Activated CD4-positive, alpha-beta T cell treated with anti-CD3 and anti-CD28 coated beads for 1 hour (primary cell): ENCODE measurements around the gene HNRNPU.

Experiments used
- DNase-seq: peaks from one replicate; pipeline ENCODE4 v3.0.0-alpha.2; 2020

HNRNPU gene

DNA sequence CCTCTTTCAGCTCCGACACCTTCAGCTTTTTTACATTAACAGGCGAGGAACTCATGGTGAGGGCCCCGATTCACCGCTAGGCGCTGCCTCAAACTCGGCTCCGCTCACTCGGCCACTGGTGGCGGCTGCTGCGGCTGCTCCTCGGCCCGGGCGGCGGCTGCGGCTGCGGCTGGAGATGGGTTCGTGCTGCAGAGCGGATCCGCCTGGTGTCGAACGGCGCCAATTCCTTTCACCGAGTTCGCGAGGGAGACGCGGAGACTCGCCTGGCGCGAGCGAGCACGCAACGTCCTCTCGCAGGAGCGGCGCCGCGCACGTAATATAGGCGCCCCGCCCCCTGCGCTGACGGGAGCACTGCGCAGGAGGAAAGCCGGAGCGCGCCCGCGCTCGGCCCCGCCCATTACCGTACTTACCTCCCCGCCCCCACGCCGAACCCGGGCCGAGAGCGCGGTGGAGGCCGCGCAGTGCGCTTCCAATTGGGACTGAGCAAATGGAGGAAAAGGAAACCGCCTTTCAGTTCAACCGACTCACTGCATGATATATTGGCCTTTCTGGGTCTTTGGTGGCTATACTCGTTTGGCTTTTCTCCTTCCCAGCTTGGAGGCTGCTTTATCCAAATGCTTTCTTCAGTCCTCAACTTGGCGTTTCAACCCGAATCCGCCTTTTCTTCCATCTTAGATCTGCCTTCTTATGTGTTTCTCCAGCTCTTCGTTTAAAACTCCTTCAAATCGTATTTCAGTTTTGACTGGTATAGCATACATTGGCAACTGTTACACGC lies at the start of gene HNRNPU:
TSS of gene HNRNPU (minus strand) at position 291 of the 775 bp plus-strand sequence. CDS start at position 55, 236 bp downstream.
- DNase-seq = peak; percentile 95

DNA sequence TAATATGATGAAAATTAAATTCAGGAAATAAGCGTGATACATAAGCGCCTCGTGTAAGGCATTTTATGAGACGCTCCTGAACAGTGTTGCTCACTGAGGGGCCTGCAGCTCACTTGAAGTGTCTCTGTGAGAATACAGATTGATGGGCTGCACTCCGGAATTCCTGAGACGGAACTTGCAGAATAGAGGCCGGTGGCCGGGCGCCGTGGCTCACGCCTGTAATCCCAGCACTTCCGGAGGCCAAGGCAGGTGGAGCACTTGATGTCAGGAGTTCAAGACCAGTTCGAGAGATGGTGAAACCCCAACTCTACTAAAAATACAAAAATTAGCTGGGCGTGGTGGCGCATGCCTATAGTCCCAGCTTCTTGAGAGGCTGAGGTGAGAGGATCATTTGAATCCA lies 49.5 kb upstream of the HNRNPU start:
- no peak for DNase-seq

DNA sequence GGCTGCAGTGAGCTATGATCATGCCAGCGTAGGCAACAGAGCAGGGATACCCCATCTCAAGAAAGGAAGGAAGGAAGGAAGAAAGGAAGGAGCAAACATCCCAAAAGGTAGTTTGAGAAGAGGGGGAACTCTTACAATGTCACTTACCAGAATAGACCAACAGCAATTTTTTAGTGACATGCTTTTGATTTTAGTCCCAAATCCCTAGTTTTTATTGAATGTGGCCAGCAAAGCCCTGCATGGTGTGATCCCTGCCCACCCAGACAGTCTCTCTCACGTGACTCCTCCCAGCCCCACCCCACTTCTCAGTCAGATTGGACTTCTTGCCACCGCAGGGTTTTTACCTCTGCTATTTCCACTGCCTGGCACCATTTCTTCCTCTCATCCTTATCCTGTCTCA lies 39.8 kb upstream of the HNRNPU start:
- DNase-seq = no peak

DNA sequence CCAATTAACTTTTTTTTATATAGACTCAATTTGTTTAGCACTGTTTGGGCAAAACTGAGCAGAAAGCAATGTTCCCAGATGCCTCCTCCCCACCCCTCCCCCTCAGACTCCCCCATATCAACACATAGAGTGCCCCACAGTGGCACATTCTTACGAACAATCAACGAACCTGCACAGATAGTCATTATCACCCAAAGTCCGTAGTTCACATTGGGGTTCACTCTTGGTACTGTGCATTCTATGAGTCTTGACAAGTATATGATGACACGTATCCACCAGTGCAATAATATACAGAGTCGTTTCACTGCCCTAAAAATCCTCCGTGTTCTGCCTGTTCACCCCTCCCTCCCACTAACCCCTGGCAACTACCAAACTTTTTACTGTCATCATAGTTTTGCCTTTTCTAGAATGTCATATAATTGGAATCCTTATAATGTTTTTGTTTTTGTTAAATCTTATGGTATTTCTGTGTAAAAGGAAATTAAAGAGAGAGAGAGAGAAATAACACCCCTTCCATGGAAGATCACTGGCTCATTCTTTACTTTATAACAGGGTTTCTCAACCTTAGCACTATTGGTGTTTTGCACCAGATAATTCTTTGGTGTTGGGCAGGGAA lies 37.2 kb upstream of the HNRNPU start:
- no peak for DNase-seq

DNA sequence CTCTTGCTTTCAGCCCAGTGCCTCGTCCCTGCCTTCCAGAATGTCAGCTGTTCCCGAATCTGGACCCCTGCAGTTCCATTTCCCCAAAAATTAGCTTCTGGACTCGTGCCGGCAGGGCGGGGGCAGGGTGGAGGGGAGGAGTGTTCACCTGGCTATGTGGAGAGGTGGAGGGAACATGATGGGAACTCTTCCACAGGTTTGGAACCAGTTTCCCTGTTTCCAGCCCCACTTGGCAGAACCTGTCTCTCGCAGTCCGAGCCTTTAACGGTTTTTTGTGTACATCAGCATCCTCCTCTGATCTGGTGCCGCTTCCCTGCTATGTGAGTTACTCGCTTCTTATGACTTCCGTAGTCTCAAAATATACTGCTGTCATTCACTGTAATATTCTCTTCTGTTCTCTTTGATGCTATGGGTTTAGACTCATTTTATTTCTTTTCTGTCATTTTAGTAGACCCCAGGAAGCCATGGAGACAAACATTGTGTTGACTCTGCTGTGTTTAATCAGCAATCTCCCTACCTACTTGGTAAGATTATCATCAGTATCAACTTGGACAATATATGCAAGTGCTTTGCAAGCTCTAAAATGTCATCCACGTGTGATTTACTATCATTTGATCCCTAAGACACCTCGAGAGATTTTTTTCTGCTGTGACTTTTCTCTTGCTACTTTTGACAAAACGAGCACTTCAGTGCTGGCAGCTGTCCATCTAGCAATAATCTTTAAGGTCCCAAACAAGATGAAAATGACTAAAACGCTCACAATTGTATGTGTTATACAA lies 33.3 kb upstream of the HNRNPU start:
- DNase-seq = no peak

DNA sequence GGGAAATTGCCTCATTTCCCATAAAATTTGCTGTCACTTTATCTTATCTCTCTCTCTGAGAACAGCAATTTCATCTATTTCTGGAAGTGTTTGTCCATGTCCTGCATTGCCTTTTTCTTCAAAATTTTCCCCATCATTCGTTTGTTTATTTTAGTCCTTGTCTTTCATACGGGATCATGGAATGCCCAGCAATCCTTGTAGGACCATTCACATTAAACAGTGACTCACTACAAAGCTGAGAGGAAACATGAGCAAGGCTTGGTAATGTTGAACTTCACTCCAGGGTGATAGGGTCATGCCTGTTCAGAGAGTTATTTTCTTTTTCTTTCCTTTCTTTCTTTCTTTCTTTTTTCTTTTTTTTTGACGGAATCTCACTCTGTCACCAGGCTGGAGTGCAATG lies 32.2 kb upstream of the HNRNPU start:
- no peak for DNase-seq

DNA sequence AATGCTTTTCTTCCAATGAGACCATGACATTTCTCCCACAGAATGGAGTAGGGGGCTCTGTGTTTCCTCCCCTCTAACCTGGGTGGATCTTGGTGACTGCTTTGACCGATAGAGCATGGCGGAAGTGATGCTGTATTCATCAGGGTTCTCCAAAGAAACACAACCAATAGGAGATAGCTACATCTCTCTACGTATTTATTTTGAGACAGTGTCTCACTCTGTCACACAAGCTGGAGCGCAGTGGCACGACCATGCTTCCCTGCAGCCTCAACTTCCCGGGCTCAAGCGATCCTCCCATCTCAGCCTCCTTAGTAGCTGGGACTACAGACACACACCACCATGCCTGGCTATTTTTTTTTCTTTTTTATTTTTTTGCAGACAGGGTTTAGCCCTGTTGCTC lies 29.5 kb upstream of the HNRNPU start:
- no peak for DNase-seq

DNA sequence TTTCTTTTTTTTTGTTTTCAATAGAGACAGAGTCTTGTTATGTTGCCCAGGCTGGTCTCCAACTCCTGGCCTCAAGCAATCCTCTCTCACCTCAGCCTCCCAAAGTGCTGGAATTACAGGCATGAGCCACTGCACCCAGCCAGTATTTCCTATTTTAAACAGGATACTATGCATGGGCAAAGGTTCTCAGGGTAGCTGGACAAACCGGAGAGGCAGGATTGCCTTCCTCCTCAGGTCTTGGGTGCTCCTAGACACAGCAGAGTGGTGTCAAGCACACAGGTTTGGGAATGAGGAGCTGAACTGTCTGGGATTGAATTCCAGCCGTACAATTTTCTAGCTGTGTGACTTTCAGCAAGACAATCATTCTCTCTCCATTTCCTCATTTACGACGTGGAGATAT lies 22.9 kb upstream of the HNRNPU start:
- no peak for DNase-seq

DNA sequence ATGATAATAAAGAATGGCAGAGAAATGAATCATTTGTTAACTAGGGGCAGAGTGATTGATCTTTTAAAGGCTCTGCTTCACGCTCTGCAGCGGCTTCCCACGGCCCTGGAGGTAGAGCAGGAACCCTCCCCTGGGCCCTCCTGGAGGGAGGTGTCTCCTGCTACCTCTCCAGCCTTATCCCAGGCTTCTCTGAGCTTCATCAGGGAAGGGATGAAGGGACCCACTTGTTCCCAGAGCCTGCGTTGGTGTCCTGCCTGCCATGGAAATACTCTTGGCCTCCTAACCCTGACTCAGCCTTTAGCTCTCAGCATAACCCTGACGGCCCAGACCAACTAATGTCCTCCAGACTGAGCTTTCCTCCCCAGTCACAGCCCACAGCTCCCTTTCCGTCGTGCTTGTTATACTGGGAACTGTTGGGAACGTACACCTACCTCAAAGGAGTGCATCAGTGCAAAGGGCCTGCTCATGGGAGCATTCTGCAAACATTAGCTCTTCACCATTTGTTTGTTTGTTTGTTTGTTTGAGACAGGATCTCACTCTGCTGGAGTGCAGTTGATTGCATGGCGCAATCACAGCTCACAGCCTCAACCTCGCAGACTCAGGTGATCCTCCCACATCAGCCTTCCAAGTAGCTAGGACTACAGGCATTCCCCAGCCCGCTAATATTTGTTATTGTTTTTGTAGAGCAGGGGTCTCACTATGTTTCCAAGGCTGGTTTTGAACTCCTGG lies 17.4 kb upstream of the HNRNPU start:
- DNase-seq = no peak

DNA sequence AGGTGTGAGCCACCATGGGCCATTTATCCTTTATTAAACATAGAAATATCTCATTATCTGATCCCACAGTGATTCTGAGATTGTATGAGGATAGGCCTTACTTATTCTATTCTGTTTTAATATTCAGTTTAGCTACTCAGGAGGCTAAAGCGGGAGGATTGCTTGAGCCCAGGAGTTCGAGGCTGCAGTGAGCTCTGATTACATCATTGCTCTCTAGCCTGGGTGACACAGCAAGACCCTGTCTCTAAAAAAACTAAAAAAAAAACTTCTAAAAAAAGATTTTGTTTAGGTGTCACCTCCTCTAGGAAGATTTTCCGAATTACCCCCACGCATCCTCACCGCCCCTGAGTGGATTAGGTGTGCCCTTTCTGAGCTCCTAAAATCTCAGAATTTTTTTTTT lies 14.3 kb upstream of the HNRNPU start:
- no peak for DNase-seq

DNA sequence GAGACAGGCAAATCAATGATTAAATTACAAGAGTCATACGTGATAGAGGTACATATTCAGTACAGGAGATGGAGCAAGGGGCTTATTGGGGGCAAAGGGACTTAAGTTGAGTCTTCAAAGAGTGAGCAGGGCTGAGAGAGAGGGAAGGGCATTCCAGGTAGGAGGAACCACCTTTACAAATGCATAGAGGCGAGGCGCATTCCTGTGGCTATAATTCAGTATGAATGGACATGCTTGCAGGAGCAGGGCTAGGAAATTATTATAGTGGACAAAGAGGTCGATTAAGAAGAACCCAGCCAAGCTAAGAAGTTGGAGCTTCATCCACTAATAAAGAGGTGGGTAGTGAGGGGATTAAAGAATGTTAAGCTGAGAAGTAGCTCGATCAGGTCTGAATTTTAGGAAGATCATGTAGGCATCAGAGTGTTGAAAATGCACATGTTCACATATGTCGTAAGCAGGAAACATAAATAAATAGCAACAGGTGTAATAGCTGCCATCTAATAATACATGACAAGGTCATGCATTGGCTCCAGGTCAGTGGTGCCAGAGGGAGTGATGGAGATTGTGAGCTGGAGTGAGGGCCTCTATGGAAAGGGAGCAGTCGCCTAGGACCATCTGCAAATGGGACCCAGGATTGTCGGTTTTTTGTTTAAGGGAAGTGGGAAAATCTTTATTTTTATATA lies 12.0 kb upstream of the HNRNPU start:
- no peak for DNase-seq

DNA sequence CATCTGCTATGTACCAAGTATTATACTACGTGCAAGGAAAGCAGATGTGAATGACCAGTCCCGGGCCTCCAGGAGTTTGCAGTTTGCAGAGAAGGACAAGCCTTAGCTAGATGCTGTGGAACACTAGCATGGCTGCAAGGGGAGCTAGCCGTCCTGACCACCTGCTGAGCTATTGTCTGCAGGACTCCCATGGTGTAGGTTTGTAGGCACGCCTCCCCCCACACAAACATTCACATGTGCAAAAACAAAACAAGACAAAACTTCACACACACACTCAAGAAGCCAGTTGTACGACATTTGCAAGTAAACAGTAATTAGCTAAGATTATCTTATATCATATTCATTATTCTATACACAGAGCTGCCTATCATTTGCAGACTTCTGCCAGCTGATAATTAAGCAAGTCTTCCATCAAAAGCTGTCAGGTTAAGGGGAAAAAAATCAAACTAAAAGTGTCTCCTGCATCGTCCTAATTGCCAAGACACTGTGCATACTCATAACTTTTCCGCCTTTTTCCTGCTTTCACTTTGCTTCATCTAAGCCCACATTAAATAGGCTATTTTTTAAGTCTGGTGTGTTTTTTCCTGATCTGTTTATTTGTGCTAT lies 10.7 kb upstream of the HNRNPU start:
- no peak for DNase-seq

DNA sequence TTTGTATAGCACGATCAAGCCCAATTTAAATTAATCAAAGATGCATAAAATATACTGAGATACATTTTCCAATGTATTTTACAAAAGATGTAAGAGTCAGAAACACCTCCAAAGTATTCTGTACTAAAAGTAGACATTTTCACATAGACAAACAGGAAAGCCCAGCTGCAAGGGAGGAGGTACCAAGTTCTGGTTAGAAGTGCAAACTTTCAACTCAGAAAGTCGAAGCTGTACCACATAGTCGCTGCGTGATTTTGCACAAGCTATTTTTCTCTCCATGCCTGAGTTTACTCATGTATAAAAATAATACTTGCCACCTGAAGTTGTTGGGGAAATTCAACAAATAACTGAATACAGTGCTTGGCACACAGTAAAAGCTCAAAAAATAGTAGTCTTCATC lies 5.6 kb upstream of the HNRNPU start:
- no peak for DNase-seq

DNA sequence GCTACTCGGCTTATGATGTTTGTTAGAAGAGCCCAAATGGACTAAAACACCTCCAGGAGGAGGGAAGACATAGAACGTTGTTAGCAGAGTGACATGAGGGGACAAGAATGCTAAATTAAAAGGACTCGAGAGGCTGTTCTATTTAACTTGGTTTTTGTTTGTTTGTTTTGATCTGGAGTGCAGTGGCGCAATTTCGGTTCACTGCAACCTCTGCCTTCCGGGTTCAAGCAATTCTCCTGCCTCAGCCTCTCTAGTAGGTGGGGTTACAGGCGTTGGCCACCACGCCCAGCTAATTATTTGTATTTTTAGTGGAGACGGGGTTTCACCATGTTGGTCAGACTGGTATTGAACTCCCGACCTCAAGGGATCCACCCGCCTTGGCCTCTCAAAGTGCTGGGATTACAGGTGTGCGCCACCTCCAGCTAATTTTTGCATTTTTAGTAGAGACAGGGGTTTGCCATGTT lies 5.1 kb upstream of the HNRNPU start:
- DNase-seq = no peak

DNA sequence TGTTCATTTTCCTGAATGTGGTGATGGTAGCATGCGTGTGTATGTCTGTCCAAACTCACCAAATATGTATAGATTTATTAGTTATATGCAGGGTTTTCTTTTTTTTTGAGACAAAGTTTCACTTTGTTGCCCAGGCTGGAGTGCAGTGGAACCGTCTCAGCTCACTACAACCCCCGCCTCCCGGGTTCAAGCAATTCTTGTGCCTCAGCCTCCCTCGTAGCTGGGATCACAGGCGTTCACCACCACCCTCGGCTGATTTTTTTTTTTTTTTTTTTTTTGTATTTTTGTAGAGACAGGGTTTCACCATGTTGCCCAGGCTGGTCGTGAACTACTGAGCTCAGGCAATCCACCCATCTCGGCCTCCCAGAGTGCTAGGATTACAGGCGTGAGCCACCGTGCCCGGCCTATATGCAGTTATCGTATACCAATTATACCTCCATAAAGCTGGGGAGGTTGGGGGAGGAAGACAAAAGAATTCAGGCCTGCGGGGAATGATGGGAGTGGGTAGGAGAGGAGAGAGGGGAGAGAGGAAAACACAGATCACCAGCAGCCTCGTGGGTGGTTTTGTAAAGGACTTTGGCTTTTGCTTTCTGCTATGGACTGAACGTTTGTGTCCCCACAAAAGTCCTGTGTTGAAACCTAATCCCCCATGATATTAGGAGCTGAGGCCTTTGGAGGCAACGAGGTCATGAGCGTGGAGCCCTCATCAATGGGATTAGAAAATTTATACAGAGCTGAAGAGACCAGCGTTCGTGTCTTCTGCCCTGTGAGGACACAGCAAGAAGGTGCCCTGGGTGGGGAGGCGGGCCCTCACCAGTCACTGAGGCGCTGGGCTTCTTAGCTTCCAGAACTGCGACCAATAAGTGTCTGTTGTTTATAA lies 4.4 kb upstream of the HNRNPU start:
- no peak for DNase-seq

DNA sequence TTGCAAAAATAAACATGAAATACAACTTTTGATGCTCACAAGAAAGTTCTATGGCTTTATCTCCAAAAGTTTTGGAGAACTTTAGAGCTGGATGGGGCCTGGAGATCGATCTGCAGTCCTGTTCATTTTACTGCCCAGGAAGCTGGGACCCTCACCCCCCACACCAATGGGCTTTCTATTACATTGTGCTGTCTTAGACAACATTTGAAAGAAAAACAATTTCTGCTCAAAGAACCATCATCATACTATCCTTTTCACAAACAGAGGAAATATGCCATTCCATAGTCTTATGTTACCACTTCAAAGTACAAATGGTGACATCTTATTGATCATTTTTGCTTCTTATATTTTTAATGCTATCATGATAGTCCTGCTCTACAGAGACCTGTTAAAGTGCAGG lies 2.0 kb upstream of the HNRNPU start:
- no peak for DNase-seq

DNA sequence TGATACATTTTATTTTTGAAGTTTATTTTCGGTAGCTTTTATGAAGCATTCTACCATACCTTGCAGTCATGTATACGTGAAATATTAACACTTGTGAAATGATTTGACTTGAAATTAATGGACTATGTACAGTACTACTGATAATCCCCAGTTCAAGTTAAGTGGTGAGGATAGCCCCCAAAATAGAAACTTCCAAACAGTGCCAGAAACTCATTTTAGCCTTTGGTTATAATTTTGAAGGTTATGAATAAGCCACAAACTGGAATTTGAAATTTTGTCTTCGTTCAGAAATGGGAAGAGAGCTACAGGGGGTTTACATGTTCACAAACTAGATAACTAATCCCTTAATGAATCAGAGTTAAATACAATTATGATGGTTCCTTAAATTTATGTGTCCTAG lies 1.5 kb upstream of the HNRNPU start:
- no peak for DNase-seq

DNA sequence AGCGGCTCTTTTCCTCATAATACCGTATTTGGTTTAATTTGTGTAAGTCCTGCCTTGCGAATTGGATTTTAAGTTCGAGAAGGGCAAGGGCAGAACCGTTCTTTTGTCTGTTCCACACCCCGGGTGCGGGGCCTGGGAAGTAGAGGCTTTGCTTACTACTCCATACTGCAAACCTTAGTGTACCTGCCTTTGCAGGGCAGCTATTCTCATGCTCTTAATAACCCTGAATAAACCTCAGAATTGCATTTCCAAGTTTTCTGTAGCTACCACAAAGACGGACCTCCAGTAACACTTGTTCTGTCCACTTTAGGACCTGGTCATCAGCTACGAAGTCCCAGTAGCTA lies 657 bp upstream of the HNRNPU start:
- no peak for DNase-seq

DNA sequence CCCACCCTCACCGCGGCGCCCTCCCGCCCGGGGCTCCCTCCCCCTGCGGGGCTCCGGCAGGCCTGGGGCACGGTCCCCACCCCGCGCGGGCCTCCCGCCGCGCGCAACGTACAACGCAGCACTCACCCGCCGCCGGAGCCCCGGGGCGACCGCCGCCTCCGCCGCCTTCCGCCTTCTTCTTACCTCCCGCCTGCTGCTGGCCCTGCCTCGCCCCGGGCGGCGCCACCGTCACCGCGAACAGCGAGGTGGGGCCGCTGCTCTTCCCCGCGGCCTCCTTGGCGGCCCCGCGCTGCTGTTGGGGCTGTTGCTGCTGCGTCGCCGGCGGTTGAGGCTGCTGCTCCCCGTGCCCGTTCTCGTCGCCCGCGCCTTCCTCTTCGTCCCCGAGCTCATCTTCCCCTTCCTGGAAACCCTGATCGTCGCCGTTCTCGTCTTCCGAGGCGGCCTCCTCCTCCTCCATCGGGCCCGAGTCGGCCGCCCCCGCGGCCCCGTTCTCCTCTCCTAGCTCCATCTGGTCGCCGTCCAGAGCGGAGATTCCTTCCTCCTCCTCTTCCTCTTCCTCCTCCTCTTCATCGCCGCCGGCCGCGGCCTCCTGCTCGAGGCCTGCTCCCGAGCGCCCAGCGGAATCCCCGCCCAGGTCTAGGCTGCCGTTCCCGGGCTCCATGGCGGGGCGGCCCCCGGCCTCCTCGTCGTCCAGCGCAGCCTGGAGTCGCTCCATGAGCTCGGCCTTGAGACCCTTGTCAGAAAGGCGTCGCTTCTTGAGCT lies 671 bp downstream of the HNRNPU start:
- DNase-seq = no peak

DNA sequence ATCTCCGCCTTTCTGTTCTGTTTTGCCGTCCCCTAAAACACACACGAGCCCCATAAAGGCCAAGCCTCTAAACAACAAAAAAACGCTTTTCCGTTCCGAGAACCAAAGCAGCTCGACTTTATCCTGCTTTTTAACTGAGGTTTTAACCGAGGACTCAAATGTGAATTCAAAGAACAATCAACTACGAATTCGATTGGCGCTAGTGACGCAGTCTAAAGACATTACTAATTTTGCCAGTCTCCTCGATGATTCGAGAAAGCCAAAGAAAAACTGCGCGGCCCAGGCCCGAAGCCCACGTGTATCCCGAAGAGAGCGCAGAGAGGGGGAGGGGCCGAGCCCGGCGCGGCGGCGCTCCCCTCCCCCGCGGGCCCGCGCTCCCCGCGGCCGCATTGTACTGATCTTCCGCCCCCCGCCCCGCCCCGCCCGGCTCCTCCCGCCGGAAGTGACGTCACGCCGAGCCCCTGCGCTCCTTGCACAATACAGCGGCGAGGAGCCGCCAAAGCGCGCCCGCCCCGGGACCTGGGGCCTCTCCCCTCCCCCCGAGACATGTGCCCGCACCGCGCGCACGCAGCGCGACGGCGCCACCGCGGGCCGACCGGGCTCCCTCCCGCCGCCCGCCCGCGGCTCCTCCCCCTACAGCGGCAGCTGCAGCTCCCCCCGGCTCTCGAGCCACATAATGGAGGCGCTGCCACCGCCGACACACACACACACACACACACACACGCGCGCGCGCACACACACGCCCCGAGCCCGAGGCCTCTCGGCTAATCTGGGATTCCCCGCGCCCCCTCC lies 1.4 kb downstream of the HNRNPU start:
- peak; percentile 95 for DNase-seq
